Camera-type eye (tissue), 1 donor: ENCODE measurements around the gene FAM216A. TPM values are rescaled to one million over a fixed set of nuclear protein-coding genes. Genes with fewer than 3 reads are reported as not detected.

ENCODE experiments used
- total RNA-seq: library from RNA; depleted of rRNA; stranded (reverse); fragments of >200 nt; gene quantifications from one replicate; pipeline ENCODE4 v1.2.3, GENCODE V29; 2014

FAM216A gene
- 16.7 TPM for total RNA-seq

GRCh38 chr12:110468214-110469048 lies at the start of gene FAM216A, which contains the start of gene GPN3:
Gene FAM216A, plus strand, starts transcription at chr12:110468845. Its CDS starts 31 bp downstream, at chr12:110468876.
Gene GPN3, minus strand, starts transcription at chr12:110468257. Its CDS starts 54 bp downstream, at chr12:110468203.

GRCh38 chr12:110449799-110450497 lies 18.7 kb upstream of the FAM216A start, which contains the start of gene ARPC3:
Gene ARPC3, minus strand, starts transcription at chr12:110450337. Its CDS starts 77 bp downstream, at chr12:110450260.

GRCh38 chr12:110501752-110502738 lies 33.4 kb downstream of the FAM216A start, which contains the start of the genes RAD9B and VPS29:
Gene RAD9B, plus strand, starts transcription at chr12:110502331. Its CDS starts 7 bp downstream, at chr12:110502338.
Gene VPS29, minus strand, starts transcription at chr12:110502111. Its CDS starts 60 bp downstream, at chr12:110502051.

Other genes with a start within 250 kb of the FAM216A start
- gene ATP2A2, start 187.6 kb upstream of the FAM216A start, total RNA-seq = 192 TPM
- 67.0 TPM for gene ANAPC7, start 65.1 kb upstream of the FAM216A start, total RNA-seq
- gene ARPC3, start 18.5 kb upstream of the FAM216A start, total RNA-seq = 195 TPM
- gene GPN3, start 588 bp upstream of the FAM216A start, total RNA-seq = 16.1 TPM
- 107 TPM for gene VPS29, start 33.3 kb downstream of the FAM216A start, total RNA-seq
- 1.9 TPM for gene RAD9B, start 33.5 kb downstream of the FAM216A start, total RNA-seq
- gene PPTC7, start 114.5 kb downstream of the FAM216A start, total RNA-seq = 16.7 TPM
- 49.9 TPM for gene TCTN1, start 145.3 kb downstream of the FAM216A start, total RNA-seq
- gene HVCN1, start 220.3 kb downstream of the FAM216A start, total RNA-seq = 6.8 TPM